ENCODE results near the gene DIDO1.

DIDO1 gene

GRCh38 chr20:62908971-62909791 is 17.1 kb downstream of the DIDO1 start:
- no peak for TF ChIP-seq CTCF (IDR thresholded peaks at IDR 0.05; ENCODE audit: control extremely low read depth, extremely low read depth, low read depth, missing control alignments)
- DNase-seq (ENCODE audit: extremely low spot score), result no peak
- POLR2A ChIA-PET, result no interaction called here
- CTCF ChIA-PET, result interaction anchor here (1.5 to 4.1 kb wide), 6 partner anchors 7 to 63 kb away, joined by 3 to 29 read pairs (median 18); partner anchors contain the start of gene DIDO1

DNA sequence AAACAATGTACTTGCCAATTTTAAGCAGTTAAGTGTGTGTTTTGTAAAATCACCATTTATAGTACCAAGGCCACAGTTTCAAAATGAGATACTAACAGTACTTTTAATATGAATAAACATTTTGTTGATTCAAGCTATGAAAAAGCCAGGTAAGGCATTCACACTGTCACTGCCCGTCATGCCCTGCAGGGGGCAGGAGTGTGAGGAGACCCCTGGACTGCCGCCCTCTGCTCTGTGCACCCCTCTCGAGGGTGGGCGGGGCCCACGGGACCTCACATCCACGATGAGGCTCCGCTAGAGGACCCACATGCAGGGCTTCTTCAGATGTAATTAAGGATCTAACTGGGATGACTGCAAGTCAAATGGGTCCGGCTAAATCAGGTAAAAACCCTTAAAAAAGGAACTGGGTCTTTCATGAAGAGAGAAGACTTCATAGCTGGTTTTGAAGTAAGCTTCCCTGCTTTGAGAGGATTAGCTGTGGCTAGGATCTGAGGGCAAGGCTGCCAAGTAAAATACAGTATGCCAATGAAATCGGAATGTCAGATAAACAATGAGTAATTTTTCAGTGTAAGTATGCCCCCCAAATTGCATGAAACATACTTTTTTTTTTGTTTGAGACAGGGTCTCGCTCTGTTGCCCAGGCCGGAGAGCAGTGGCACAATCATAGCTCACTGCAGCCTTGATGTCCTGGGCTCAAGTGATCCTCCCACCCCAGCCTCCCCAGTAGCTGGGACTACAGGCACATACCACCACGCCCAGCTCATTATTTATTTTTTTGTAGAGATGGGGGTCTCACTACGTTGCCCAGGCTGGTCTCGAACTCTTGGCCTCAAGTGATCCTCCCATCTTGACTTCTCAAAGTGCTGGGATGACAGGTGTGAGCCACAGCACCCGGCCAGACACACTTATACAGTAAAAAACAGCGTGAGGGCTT is 18.7 kb downstream of the DIDO1 start:
- DNase-seq (ENCODE audit: extremely low spot score), result no peak
- CTCF ChIA-PET, result interaction anchor here (0.8 to 4.1 kb wide), 14 partner anchors 9 to 102 kb away, joined by 3 to 29 read pairs (median 7); partner anchors contain the start of gene DIDO1
- TF ChIP-seq CTCF (IDR thresholded peaks at IDR 0.05; ENCODE audit: control extremely low read depth, extremely low read depth, low read depth, missing control alignments), result peak; percentile 33
- POLR2A ChIA-PET, result no interaction called here

GRCh38 chr20:62906647-62907375 is 19.5 kb downstream of the DIDO1 start:
- TF ChIP-seq CTCF (IDR thresholded peaks at IDR 0.05; ENCODE audit: control extremely low read depth, extremely low read depth, low read depth, missing control alignments), result no peak
- DNase-seq (ENCODE audit: extremely low spot score), result no peak
- ChIA-PET POLR2A (no interaction called here), CTCF (interaction anchor here (1.3 to 4.1 kb wide), 9 partner anchors 8 to 103 kb away, joined by 3 to 29 read pairs (median 8); partner anchors contain the start of gene DIDO1)

GRCh38 chr20:62906209-62906608 is 20.1 kb downstream of the DIDO1 start:
- no peak for DNase-seq (ENCODE audit: extremely low spot score)
- TF ChIP-seq CTCF (IDR thresholded peaks at IDR 0.05; ENCODE audit: control extremely low read depth, extremely low read depth, low read depth, missing control alignments), result no peak
- ChIA-PET CTCF (interaction anchor here (2.1 to 10.0 kb wide), 3 partner anchors 10 to 20 kb away, joined by 8 to 153 read pairs (median 26); partner anchors contain the start of gene DIDO1), POLR2A (no interaction called here)

DNA sequence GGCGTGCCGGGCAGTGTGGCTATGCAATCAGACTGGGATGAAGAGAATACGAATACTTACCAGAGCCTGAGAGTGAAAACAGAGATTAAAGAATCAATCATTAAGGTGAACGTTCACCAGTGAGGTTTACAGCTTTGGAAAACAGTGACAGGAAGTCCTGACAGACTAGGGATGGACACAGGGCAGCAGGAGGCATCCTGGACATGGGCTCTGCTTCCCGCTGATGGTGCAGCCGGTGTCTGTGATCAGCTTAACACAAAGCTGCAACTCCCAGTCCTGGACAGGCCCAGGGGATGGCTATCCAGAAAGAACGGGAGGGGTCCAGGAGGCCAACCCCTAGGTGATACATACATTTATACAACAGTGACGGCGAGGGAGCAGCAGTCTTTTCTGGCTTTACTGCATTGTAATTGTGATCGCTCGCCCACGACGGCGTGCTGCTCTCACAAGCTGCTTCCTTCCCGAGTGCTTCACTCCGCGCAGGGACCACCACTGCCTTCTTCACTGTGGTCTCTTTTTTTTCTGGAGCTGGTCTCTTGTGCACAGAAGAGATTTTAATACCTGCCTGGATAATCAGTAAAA is 20.7 kb downstream of the DIDO1 start:
- POLR2A ChIA-PET, result no interaction called here
- DNase-seq (ENCODE audit: extremely low spot score), result no peak
- no peak for TF ChIP-seq CTCF (IDR thresholded peaks at IDR 0.05; ENCODE audit: control extremely low read depth, extremely low read depth, low read depth, missing control alignments)
- CTCF ChIA-PET, result interaction anchor here (2.8 to 10.0 kb wide), 3 partner anchors 11 to 48 kb away, joined by 8 to 153 read pairs (median 26); partner anchors contain the start of gene DIDO1
